ENCODE measurements around the gene MUC13. TPM values are rescaled to one million over a fixed set of nuclear protein-coding genes. Genes with fewer than 3 reads are reported as not detected.

The MUC13 gene
- total RNA-seq, 4 donors from 2014 or later = 0.56 TPM; not detected in 3

DNA sequence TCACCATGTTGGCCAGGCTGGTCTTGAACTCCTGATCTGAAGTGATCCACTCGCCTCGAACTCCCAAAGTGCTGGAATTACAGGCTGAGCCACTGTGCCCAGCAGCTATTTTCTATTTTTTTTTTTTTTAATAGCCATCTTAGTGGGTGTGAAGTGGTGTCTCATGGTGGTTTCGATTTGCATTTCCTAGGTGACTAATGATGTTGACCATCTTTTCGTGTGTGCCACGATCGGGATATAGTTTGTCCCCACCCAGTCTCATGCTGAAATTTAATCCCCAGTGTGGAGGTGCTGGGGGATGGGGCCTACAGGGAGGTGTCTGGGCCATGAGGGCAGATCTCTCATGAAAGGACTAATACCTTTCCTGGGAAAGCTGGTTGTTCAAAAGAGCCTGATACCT is 41.8 kb upstream of the MUC13 start:
- no peaks in the 10 kb centered on the region for H3K9me3 ChIP-seq
- DNase-seq (ENCODE audit: low spot score in 2 of 2) = no peak
- H3K27ac ChIP-seq = no peak overlapping the region
- H3K27me3 ChIP-seq = no peaks in the 10 kb centered on the region
- H3K4me3 ChIP-seq = no peak overlapping the region
- peaks cover 45% of the 10 kb centered on the region for H3K36me3 ChIP-seq
- WGBS = 93% methylated on average over 6 of the region's 6 CpGs
- no peaks in the 10 kb centered on the region for H3K4me1 ChIP-seq
- TF ChIP-seq EP300 (IDR thresholded peaks at IDR 0.05) = no peak
- TF ChIP-seq, protein P1, sequence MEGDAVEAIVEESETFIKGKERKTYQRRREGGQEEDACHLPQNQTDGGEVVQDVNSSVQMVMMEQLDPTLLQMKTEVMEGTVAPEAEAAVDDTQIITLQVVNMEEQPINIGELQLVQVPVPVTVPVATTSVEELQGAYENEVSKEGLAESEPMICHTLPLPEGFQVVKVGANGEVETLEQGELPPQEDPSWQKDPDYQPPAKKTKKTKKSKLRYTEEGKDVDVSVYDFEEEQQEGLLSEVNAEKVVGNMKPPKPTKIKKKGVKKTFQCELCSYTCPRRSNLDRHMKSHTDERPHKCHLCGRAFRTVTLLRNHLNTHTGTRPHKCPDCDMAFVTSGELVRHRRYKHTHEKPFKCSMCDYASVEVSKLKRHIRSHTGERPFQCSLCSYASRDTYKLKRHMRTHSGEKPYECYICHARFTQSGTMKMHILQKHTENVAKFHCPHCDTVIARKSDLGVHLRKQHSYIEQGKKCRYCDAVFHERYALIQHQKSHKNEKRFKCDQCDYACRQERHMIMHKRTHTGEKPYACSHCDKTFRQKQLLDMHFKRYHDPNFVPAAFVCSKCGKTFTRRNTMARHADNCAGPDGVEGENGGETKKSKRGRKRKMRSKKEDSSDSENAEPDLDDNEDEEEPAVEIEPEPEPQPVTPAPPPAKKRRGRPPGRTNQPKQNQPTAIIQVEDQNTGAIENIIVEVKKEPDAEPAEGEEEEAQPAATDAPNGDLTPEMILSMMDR (IDR thresholded peaks at IDR 0.05) = no peak
- no peak for TF ChIP-seq POLR2A (IDR thresholded peaks at IDR 0.05)
- TF ChIP-seq POLR2AphosphoS5 (IDR thresholded peaks at IDR 0.05) = no peak

DNA sequence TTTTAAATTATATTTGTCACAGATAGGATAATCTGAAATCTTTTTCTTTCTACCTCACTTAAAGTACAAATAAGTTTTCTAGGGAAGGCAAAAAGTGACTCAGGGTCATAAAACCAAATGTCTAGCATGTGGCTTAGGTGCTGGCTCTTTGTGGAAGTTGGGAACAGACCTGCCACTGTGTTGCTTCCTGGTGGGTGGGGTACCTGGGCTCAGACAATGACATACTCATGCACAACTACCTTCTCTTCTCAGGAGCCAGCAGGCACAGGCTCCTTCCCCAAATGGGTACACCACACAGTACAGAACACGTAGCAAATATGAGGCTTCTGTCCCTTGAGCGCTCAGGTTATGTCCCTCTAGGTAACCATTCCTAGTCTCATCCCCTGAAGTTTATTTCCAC is 40.1 kb upstream of the MUC13 start:
- DNase-seq (ENCODE audit: low spot score in 2 of 2) = no peak
- peaks cover 58% of the 10 kb centered on the region for H3K36me3 ChIP-seq
- H3K27me3 ChIP-seq = no peaks in the 10 kb centered on the region
- TF ChIP-seq POLR2AphosphoS5 (IDR thresholded peaks at IDR 0.05) = no peak
- no peak for TF ChIP-seq EP300 (IDR thresholded peaks at IDR 0.05)
- TF ChIP-seq POLR2A (IDR thresholded peaks at IDR 0.05) = no peak
- TF ChIP-seq, protein P1 (IDR thresholded peaks at IDR 0.05) = no peak
- H3K4me1 ChIP-seq = no peaks in the 10 kb centered on the region
- H3K9me3 ChIP-seq = no peaks in the 10 kb centered on the region
- no peak overlapping the region for H3K4me3 ChIP-seq
- H3K27ac ChIP-seq = no peak overlapping the region
- WGBS = 94% methylated on average over 2 of the region's 2 CpGs

DNA sequence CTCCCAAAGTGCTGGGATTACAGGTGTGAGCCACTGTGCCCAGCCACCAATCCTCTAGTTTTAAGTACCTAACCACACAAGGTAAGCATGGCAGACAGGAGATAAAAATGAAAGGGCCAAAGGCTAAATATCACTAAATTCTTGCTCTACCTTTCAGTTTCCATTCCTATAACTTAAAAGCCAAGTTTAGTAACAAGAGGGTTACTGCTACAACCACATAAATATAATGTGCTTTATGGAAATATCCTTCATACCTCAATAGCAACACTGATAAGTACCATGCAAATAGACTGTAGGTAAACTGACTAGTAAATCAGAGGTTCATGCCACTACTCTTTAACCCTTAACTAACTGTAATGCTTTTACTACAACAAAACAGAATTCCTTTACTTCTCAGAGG is 38.7 kb upstream of the MUC13 start:
- TF ChIP-seq POLR2AphosphoS5 (IDR thresholded peaks at IDR 0.05) (no peak), POLR2A (IDR thresholded peaks at IDR 0.05) (no peak), EP300 (IDR thresholded peaks at IDR 0.05) (no peak)
- TF ChIP-seq, protein P1 (IDR thresholded peaks at IDR 0.05) = no peak
- no peak overlapping the region for H3K27ac ChIP-seq
- H3K9me3 ChIP-seq = no peaks in the 10 kb centered on the region
- H3K4me3 ChIP-seq = no peak overlapping the region
- peaks cover 67% of the 10 kb centered on the region for H3K36me3 ChIP-seq
- no peaks in the 10 kb centered on the region for H3K4me1 ChIP-seq
- no peaks in the 10 kb centered on the region for H3K27me3 ChIP-seq
- no peak for DNase-seq (ENCODE audit: low spot score in 2 of 2)

DNA sequence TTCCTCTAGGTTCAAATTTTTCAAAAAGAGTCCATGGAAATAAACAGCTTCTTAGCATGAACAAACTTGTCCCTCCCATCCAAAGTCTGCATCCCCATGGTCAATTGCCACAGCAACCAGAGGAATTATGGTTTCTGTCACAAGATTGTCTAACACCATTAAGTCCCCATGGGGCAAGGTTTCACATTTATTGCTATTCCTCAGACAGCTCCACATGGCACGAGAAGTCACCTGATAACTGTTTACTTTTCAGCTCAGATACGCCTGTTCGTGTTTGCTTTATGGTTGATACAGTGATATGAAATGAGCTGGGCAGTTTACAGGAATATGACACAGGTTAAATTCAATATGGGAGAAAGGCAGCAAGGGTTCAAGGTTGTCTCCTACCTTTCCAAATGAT is 37.9 kb upstream of the MUC13 start:
- Histone ChIP-seq H3K4me1 (no peaks in the 10 kb centered on the region), H3K4me3 (no peak overlapping the region), H3K27me3 (no peaks in the 10 kb centered on the region), H3K36me3 (peaks cover 64% of the 10 kb centered on the region), H3K27ac (no peak overlapping the region), H3K9me3 (no peaks in the 10 kb centered on the region)
- no peak for TF ChIP-seq POLR2A (IDR thresholded peaks at IDR 0.05)
- TF ChIP-seq, protein P1 (IDR thresholded peaks at IDR 0.05) = no peak
- TF ChIP-seq POLR2AphosphoS5 (IDR thresholded peaks at IDR 0.05) = no peak
- no peak for TF ChIP-seq EP300 (IDR thresholded peaks at IDR 0.05)
- no peak for DNase-seq (ENCODE audit: low spot score in 2 of 2)
- 93% methylated on average over 3 of the region's 3 CpGs for WGBS

DNA sequence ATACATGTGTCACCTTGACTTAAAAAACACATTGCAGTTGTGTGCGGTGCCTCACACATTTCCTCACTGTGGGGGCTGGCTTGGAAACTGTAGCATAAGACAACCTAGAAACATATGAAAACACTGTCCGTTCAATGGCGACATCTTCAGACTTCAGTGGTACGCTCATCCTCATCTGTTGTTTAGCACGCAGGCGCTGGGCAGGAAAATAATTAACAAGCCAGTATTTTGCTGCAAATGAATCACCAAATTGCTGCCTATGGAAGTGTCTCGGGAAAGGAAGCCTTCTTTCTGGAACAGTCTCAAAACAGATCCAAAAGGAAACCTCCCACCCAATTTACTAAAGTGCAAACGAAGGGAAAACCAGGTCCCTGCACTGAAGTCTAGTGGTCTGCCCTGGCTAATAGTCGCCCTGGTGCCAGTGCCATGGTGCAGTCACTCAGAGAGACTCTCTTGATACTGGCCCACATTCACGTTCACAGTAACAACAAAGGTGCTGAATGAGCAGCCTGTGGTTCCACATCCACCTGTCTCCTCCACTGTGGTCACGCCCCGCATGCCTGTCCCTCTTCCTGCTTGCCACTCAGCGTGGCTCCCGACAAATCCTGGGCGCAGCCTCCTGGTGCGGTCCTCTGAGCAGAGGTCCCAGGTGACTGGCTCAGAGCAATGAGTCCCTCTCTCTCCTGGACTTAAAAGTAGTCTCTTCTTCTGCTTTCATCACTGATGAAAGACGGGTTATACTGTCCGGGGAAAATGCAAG is 35.6 kb upstream of the MUC13 start:
- H3K27ac ChIP-seq = no peak overlapping the region
- H3K27me3 ChIP-seq = no peaks in the 10 kb centered on the region
- WGBS = 92% methylated on average over 18 of the region's 18 CpGs
- no peak overlapping the region for H3K4me3 ChIP-seq
- H3K36me3 ChIP-seq = peaks cover 49% of the 10 kb centered on the region
- TF ChIP-seq EP300 (IDR thresholded peaks at IDR 0.05) (no peak), POLR2AphosphoS5 (IDR thresholded peaks at IDR 0.05) (no peak), POLR2A (IDR thresholded peaks at IDR 0.05) (no peak)
- TF ChIP-seq, protein P1 (IDR thresholded peaks at IDR 0.05) = no peak
- no peak for DNase-seq (ENCODE audit: low spot score in 2 of 2)
- no peaks in the 10 kb centered on the region for H3K4me1 ChIP-seq
- H3K9me3 ChIP-seq = no peaks in the 10 kb centered on the region
